NCI-H2171 (cell line): Measurements from ENCODE around the gene CAMKV.
"Not testable (repeated sequence)": the region's sequence is repeated elsewhere in the genome, so short reads cannot be mapped to it uniquely, and the experiment has no call there.

Experiments
- DNase-seq: peaks from one replicate; lab custom pipeline; 2025; lab: John Stamatoyannopoulos, UW

The CAMKV gene

DNA sequence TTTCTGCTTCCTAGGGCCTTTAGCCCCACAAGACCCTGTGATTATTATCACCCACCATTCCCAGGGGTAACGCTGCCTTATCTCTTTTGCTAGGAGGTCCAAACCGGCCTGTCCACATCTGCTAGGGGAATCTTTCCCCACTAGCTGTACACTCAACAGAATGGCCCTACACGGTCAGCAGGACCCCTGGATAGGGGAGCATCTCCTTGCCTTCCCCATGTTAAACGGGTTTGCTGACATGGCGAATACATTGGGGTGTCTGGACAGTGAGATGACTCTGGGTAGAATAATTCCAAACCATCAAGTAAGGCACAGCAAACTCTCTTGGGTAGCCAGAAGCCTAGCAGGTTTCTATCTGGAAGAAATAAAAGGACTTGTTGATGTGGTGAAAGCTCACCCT is 14.0 kb downstream of the CAMKV start:
- DNase-seq, result no peak

DNA sequence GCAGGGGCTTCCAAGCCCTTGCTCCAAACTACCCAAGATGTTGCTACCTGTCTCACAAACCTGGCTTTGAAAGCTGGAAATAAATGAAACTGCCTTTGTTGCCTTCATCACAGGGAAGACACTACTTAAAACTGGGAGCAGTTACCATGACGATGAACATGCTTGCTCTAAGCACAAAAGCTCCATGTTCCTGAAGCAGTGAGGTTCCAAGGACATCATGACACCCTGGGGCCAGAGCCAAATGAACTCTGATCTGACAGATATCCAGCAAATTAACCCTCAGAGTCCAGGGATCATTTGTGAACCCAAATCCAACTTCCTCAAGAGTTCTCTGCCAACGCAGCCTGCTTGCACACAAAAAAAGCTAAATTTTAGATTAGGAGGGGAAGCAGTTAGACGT is 24.0 kb downstream of the CAMKV start:
- DNase-seq, result no peak

DNA sequence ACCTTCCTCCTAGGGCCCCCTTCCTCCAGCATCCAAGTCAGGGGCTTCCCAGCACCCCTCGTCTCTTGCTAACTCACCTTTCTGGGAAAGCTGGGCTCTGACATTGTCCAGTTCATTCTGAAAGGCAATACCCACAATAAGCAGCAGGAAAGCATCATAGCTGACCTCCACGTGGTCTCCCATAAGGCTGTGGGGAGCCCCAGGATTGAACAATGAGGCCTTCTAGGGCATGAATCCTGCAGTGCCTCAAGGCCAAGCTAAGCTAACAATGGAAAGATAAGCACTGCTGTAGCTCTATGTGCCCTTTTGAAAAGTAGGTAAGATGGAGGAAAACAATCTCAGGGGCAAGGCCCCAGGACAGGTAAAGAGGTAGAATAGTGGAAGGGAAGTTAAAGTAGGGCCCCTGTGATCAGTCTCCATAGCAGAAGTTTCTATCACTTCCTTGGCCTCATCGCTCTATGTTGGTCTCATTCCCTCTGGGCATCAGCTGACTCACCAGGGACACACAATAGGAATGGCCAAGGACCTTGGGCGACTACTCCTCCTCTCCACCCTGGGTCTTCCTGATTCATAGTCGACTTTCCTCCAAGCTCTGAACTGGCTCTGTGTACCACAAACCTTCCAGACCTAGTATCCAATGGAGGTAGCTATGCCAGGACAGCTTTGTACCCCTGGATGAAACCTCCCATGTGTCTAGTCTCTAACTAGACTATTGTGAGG is 25.1 kb downstream of the CAMKV start:
- DNase-seq, result no peak

DNA sequence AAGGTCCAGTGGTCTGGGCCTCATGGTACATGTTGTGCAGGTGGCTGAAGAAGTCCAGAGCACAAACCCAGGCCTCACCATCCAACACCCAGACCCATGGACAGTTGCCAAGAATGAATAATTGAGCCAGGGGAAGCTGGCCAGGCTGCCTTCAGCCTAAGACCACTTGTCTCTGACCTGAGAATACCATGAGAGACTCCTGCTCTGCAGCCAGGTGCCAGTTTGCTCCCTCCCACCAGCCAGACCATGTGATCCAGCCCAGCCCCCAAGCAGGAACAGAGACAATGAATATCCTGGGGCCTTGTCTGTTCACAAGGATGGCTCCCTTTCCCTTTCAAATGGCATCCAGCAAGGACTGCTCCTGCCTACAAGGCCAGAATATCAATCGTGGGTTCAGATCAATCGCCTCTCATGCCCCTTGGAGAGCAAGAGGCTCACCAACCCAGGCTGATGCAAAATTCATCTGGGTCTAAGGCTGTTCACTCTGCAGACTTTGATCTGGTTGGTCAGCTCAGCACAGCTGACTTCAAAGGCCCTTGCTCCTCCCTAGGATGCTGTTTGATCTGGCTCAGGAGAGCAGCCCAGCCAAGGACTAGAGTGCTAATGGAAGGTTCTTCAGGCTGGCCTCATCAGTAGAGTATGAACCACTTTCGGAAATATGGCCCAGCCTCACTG is 26.7 kb downstream of the CAMKV start:
- DNase-seq, result no peak

DNA sequence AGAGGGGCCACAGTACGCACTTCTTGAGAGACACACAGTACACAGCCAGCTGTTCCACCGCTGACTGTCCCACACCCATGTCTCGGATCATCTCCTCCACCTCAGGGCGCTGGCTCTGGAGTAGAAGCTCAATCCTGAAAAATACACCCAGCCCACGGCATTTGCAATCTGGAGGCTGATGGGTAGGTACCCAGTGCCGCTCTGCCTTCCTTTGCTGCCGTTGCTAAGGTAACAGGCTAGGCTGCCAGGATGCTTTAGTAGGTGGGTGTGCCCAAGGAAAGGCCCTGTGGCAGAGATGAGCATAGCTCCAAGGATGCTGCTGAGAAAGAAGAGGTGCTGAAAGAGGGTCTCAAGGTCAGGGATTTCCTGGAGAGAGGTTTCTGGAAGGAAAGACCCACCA is 27.9 kb downstream of the CAMKV start:
- no peak for DNase-seq

DNA sequence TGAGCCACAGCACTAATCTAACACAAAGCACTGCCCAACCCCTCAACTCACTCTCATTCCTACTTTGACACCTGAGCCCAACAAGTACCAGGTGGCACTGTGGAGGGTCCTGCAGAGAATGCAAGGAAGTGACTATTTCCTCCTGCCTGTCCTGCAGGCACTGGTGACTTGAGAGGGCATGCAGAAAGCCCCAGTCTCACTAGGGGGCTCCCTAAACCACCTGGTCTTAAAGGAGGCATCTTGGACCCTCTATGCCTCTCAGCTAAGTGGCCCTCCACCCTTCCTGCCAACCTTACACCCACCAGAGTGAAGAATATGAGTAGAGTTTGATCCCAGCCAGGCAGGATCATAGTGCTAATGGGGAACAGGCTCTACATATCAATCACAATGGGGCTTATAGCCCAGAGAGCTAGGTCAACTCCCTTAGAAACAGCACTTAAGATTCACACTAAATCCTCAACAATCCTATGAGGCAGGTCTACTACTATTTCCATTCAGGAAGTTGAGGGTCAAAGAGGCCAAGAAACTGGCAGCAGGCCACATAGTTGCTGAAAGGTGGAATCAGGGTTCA is 28.5 kb downstream of the CAMKV start:
- no peak for DNase-seq

DNA sequence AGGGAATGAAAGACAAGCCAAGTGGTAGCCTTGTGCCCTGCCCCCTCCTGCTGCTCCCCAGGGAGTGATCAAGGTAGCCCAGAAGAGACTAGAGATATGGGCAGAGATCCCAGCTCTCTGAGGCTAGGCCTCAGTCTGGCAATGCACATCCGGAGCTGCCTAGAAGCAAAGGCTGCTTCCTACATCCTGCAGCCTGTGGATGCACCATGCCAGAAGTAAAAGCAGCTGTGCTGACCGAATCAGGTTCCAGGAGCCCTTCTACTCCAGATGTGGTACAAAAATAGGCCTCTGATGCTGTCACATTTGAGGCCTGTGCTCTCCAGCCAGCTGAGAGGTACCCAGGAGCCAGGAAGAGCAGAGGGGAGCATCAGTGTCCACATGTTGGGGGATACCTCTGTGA is 29.3 kb downstream of the CAMKV start:
- no peak for DNase-seq

DNA sequence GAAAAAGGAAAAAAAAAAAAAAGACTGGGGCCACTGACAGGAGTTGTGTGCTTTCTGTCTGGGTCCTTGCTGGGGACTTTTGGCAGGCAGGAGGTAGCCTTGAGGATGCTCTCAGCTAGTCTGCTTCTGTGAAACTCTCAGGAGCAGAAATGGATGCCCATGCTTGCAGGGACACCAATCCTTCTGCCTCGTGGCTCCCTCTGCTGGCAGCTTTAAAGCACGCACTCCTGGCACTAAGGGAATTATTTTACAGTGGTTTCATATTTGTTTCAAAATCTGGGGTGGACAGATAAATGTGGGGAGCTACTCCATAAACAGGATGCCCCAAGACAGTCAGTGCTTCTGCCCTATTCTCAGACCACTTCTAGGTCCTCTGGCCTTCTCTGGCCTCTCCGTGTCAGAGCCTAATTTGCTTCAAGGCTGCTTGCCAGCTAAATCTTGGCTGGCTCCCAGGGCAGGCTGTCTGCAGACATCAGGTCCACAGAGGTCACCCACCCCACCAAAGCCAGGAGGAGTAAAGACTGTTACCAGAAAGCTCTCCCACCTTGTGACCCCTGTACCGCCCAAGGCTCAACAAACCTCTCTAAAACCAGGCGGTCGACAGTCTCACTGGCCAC is 30.4 kb downstream of the CAMKV start:
- peak; percentile 29 for DNase-seq

DNA sequence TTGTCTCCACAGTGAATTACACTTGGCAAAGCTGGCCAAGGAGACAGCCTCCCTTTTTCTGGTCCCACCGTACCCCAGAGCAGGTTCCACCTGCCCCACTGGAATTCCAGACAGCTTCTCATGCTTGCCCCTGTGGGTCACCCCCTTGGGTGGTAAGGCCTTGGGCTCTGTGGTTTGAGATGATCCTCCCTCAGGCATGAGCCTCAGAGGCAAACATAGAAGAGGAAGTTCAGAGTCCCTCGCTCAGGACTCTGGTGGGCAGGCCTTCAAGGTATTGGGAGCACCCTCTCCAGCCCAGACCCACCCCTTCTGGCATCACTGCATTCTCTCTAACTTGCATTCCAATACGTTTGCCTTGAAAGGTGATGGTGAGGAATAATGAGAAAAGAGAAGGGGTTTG is 38.4 kb downstream of the CAMKV start:
- no peak for DNase-seq

DNA sequence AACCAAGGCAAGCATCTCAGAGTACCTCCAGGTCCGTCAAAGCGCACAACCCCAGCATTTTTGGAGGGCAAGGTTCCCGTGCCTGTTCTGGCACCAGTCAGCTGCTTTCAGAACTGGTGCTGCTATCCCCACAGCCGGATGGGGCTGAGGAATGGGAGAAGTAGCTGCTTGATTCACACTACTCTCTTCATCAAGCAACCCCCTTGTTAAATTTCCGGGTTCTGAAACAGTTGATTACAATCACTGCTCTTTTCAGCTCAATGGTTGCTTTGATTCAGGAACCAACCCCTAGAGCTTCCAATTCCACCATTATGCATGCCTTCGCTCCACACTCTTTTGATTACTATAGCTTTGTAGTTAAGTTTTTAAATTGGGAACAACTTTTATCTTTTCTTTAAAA is 43.7 kb downstream of the CAMKV start:
- no peak for DNase-seq

DNA sequence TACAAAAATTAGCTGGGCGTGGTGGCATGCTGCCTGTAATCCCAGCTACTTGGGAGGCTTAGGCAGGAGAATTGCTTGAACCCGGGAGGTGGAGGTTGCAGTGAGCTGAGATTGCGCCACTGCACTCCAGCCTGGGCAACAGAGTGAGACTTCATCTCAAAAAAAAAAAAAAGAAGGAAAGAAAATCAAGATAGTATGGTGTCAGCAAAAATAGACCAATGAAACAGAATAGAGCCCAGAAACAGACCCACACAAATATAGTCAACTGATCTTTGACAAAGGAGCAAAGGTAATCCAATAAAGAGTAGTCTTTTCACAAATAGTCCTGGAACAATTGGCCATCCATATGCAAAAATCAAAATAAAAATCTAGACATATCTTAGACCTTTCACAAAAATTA is 46.6 kb downstream of the CAMKV start:
- DNase-seq, result not testable (repeated sequence)

DNA sequence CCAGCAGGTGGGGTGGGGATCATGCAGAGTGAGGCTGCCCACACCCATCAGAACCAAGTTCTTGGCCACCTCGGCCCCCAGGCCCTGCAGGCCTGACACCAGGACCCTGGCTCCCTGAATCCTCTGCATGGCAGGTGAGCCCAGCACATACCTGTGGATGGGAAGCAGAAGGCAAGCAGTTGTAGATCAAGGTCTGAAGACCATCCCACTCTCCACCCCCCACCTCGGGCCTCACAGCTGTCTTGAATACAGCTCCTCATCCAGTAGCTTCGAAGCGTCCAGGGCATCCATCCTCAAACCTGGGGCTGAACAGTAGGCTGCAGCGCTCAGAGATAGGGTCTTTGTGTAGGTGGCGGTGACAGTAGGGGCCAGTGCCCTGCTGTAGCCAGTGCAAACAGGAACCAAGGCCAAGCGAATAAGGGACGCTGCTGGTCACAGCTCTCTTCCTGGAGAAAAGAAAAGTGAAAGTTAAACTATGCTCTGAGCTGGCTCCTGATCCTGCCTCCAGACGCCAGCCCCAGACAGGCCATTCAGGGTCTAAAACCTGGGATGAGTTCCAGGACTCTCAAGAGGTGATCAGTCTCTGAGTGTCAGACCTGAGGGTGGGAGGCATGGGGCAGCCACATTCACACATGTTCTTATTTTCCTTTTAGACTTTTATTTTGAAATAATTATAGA is 56.1 kb downstream of the CAMKV start, which contains the start of gene UBA7:
Gene UBA7 (minus strand): TSS at position 457 of the 678 bp plus-strand sequence. CDS start 166 bp downstream, at position 291.
- DNase-seq, result no peak

DNA sequence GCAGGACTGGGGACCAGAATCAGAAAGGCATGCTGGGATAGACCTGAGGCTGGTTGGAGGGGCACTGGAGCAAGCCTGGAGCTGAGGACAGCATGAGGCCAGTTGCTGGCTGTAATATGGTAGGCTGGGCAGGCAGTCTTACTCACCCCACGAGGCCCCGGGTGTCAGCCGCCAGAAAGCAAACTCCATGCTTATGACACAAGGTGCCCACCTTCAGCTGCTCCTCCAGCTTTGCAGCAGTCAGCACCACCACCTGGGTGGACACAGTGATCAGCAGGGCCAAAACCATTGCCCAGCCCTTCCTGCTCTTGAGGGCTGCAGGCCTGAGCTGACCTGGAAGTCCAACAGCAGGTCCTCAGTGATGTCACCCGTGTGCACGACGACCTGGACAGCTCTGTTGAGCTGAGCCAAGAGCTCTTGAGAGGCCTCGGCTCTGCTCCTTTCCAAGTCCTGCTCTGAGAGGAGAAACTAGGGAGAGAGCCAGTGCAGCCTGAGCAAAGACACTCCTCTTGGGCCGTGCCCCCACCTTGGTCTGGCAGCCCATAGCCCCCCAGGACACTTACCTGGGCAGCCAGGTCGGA is 56.7 kb downstream of the CAMKV start:
- no peak for DNase-seq
